Epithelial cell of esophagus (primary cell): Measurements from ENCODE around the gene MARCHF11.

Experiments
- DNase-seq: peaks from one replicate; pipeline ENCODE4 v3.0.0; 2010; ENCODE audit warnings: low read depth
- H3K4me3 ChIP-seq: 2 replicates; pipeline ENCODE4 v1.5.1; 2011; ENCODE audit warnings: mild to moderate bottlenecking, low read length, control low read depth
- TF ChIP-seq, protein P1 (sequence below): IDR thresholded peaks from 2 replicates; pipeline ENCODE4 v1.5.1; 2011; ENCODE audit warnings: low read depth, mild to moderate bottlenecking, low read length, control low read depth, inconsistent platforms; ENCODE audit not compliant: insufficient read depth; ENCODE audit errors: missing control alignments

Gene MARCHF11

DNA sequence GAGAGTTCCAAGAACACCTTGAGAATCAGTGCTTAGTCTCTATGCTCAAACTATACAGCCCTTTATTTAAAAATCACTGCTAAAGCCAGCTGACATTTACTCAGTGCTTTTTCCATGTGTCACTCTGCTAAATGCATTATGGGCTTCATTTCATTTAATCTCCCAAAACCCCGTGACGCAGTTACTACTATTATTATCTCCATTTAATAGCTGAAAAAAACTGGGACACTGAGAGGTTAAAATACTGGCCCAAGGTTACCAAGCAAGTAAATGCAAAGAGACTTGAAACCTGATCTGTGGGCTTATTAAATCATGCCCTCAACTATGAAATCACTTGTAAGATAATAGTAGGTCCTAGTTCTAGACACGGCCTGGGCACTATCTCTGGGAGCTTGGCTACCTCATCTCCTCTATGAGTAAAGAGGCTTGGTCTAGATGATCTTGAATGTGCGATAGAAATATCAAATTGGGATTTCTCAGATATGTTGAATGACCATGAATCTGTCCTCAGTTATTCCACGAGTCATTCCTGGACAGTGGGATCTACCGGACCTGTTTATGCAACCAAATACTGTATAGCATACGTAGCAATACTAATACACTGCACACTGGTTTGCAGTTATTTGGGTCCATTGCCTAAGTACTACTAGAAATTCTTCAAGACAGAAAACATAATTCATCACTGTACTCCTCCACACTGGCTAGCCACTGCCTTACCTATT, 32.3 kb downstream of the MARCHF11 start:
- H3K4me3 ChIP-seq = no peak overlapping the region
- TF ChIP-seq, protein P1, sequence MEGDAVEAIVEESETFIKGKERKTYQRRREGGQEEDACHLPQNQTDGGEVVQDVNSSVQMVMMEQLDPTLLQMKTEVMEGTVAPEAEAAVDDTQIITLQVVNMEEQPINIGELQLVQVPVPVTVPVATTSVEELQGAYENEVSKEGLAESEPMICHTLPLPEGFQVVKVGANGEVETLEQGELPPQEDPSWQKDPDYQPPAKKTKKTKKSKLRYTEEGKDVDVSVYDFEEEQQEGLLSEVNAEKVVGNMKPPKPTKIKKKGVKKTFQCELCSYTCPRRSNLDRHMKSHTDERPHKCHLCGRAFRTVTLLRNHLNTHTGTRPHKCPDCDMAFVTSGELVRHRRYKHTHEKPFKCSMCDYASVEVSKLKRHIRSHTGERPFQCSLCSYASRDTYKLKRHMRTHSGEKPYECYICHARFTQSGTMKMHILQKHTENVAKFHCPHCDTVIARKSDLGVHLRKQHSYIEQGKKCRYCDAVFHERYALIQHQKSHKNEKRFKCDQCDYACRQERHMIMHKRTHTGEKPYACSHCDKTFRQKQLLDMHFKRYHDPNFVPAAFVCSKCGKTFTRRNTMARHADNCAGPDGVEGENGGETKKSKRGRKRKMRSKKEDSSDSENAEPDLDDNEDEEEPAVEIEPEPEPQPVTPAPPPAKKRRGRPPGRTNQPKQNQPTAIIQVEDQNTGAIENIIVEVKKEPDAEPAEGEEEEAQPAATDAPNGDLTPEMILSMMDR = no peak
- no peak for DNase-seq

- no peak for DNase-seq
- TF ChIP-seq, protein P1 = no peak
Observed at GRCh38 chr5:16144416-16144815, 35.2 kb downstream of the MARCHF11 start.

DNA sequence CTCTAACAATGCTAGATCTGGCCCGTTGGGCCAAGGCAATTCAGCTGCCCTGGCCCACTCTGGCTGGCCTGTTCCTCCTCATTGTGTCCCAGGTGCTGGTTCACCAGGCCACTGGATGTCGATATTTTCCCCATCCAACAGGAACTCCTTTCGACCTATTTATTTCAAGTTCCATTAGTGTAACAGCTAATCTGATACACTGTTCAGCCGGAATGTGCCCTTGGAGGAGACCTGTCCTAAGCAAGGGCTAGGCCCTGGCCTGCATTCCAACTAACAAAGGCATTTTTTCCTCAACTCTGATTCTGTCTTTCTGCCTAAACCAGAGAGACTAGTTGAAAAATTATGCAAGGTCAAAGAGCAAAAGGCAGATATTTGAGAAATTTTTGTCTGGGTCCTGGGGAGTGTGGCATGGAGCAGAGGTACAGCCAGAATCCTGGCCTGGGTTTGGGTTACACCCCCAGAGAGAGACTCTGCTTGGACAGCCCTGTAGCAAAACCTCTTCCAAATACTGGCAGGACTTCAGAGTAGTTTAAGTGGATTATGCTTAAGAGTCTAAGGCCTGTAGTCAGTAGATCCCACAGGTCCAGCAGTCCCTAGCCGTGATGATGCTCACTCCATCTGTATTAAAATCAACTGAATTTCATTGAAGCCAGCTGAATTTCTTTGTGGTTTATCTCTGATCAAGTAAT, 36.1 kb downstream of the MARCHF11 start:
- no peak for DNase-seq
- H3K4me3 ChIP-seq = no peak overlapping the region
- TF ChIP-seq, protein P1 = no peak

More at GRCh38 chr5:16144416-16144815, 35.2 kb downstream of the MARCHF11 start:
- H3K4me3 ChIP-seq = no peak overlapping the region

DNA sequence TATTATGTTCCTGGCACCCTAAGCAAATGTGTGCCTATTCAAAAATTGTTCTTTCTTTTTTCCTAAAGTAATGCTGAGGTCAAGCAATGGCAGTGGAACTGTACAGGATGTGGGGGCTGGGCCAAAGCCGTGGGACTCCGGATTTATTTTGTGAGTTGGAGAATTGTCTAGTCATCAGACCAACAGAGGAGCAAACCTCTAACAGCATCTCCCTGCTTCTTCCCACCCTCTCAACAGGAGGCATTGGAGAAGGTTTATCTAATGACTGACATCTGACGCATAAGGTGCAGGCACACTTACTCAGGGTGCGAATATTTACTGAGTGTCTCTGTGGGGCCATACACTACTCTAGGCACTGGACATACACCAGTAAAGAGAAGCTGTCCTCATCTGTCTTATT, 38.6 kb downstream of the MARCHF11 start:
- TF ChIP-seq, protein P1 = no peak
- no peak overlapping the region for H3K4me3 ChIP-seq
- no peak for DNase-seq

DNA sequence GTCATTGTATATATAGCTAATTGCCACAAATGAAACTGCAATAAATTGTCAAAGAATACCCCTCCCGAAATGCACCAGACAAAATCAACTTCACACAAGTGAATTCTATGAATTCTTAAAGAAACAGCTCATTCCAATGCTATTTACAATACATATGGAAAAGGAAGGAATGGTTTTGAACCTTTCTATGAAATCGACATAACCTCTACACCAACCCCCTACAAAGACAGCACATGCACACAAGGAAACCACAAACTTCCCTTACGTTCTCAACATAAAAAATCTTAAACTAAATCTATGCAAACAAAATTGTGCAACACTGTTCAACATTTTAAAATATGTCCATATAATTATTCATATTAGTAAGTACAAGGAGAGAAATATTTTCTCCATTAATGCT, 39.2 kb downstream of the MARCHF11 start:
- TF ChIP-seq, protein P1 = no peak
- DNase-seq = no peak
- no peak overlapping the region for H3K4me3 ChIP-seq

DNA sequence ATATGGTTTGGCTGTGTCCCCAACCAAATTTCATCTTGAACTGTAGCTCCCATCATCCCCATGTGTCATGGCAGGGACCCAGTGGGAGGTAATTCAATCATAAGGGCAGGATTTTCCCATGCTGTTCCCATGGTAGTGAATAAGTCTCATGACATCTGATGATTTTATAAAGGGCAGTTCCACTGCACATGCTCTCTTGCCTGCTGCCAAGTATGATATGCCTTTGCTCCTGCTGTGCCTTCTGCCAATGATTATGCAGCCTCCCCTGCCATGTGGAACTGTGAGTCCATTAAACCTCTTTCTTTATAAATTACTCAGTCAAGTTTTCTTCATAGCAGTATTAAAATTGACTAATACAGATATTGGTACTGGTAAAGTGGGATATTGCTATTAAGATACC, 42.4 kb downstream of the MARCHF11 start:
- TF ChIP-seq, protein P1 = no peak
- H3K4me3 ChIP-seq = no peak overlapping the region
- DNase-seq = no peak
